ENCODE results near the gene ZSCAN2. TPM values are rescaled to one million over a fixed set of nuclear protein-coding genes. Genes with fewer than 3 reads are reported as not detected.

The ZSCAN2 gene
- total and polyA plus RNA-seq, 10 of the 15 experiments (the other 5 are each of a cell fraction or from before 2014, with no cell fraction given): 2.7 to 13.2 (median 8.6) TPM

- SMC1A ChIA-PET (ENCODE audit: uncharacterized antibody, unreplicated experiment): no interaction called here
- Histone ChIP-seq H3K27ac (ENCODE audit: control insufficient read depth, insufficient read depth) (no peak overlapping the region), H2AFZ (ENCODE audit: control insufficient read depth, low read depth, low read length) (no peak overlapping the region), H3K36me3 (ENCODE audit: control insufficient read depth in 2 of 2, insufficient read depth in 2 of 2, low read length in 1 of 2) (peaks cover 13 to 30% of the 10 kb centered on the region in 2 experiments), H3K9ac (ENCODE audit: control insufficient read depth, insufficient read depth, low read length) (no peak overlapping the region), H3K4me2 (ENCODE audit: control insufficient read depth, insufficient read depth) (no peak overlapping the region), H3K4me1 (ENCODE audit: control insufficient read depth, insufficient read depth, low read length) (no peaks in the 10 kb centered on the region), H3K4me3 (no peak overlapping the region), H3K9me3 (replicated peaks; ENCODE audit: control insufficient read depth, insufficient read depth, low read length) (no peaks in the 10 kb centered on the region), H3K27me3 (replicated peaks in 1 of 2; ENCODE audit: control insufficient read depth in 2 of 2, insufficient read depth in 2 of 2, low read length in 1 of 2) (no peaks in the 10 kb centered on the region), H3K79me2 (ENCODE audit: control insufficient read depth, insufficient read depth, low read length) (no peaks in the 10 kb centered on the region), H4K20me1 (ENCODE audit: control insufficient read depth, insufficient read depth) (peaks cover 2% of the 10 kb centered on the region; the same call in 1 of the 2 replicates)
- 95% methylated on average over 10 of the region's 10 CpGs for WGBS (ENCODE audit: insufficient coverage, insufficient replicate concordance, low lambda C conversion rate, missing lambda C conversion rate)
- in situ Hi-C loops (cut with MboI): no loop called here
- no TSS peak for BruUV-seq (replicated peaks)
- POLR2A ChIA-PET: interaction anchor here (0.6 kb wide), 2 partner anchors 23 to 174 kb away, joined by 3 read pairs; no protein-coding TSS in a partner anchor
- RAD21 ChIA-PET (ENCODE audit: unreplicated experiment): no interaction called here
- CTCF ChIA-PET: interaction anchor here (0.5 to 1.6 kb wide), 3 partner anchors 75 to 180 kb away, joined by 3 to 4 read pairs (median 3); no protein-coding TSS in a partner anchor
- no peak for TF ChIP-seq TAF1 (IDR thresholded peaks at IDR 0.05; ENCODE audit: borderline replicate concordance, low read depth, low read length)
- TF ChIP-seq SKIL (IDR thresholded peaks at IDR 0.05; ENCODE audit: low read depth, poor library complexity, severe bottlenecking): no peak
- TF ChIP-seq CBX5 (IDR thresholded peaks at IDR 0.05; ENCODE audit: low read depth): no peak
- TF ChIP-seq ATF3 (IDR thresholded peaks at IDR 0.05; ENCODE audit: borderline replicate concordance, extremely low read depth, low read depth, low read length): no peak
- no peak for TF ChIP-seq YBX1 (IDR thresholded peaks at IDR 0.05)
- TF ChIP-seq ZNF274 (IDR thresholded peaks at IDR 0.05; ENCODE audit: insufficient read depth, insufficient read length): no peak
- TF ChIP-seq POU2F2 (IDR thresholded peaks at IDR 0.05; ENCODE audit: borderline replicate concordance, low read depth, low read length): no peak
- TF ChIP-seq RFX5 (IDR thresholded peaks at IDR 0.05; ENCODE audit: low read depth, low read length): no peak
- TF ChIP-seq TCF7 (IDR thresholded peaks at IDR 0.05; ENCODE audit: borderline replicate concordance): no peak
- TF ChIP-seq SUZ12 (IDR thresholded peaks at IDR 0.05; ENCODE audit: unreplicated experiment): no peak
- no peak for TF ChIP-seq RELA (IDR thresholded peaks at IDR 0.05; ENCODE audit: borderline replicate concordance, partially characterized antibody)
- TF ChIP-seq CHD1 (IDR thresholded peaks at IDR 0.05; ENCODE audit: low read depth, low read length): no peak
- TF ChIP-seq ZSCAN29 (IDR thresholded peaks at IDR 0.05): no peak
- no peak for TF ChIP-seq E2F8 (IDR thresholded peaks at IDR 0.05; ENCODE audit: low read depth, partially characterized antibody)
- TF ChIP-seq ZBTB4 (CRISPR knock-in tag; IDR thresholded peaks at IDR 0.05): no peak
- no peak for TF ChIP-seq ETV6 (conservative IDR thresholded peaks at IDR 0.05 in 1 of 2, IDR thresholded peaks at IDR 0.05 in 1 of 2; ENCODE audit: borderline replicate concordance in 1 of 2, low read depth in 1 of 2)
- no peak for ATAC-seq
- intact Hi-C loops (cut with micrococcal nuclease; ENCODE audit: unreplicated experiment): no loop called here
- DNase-seq (ENCODE audit: low read depth, low spot score): no peak
- FAIRE-seq: no peak
Observed at GRCh38 chr15:84645496-84645895, 44.7 kb downstream of the ZSCAN2 start.

Data from GM12878 (cell line).